HS-5 (cell line): ENCODE data around the gene LONP1.
"Not testable (repeated sequence)": the region's sequence is repeated elsewhere in the genome, so short reads cannot be mapped to it uniquely, and the experiment has no call there.

ENCODE experiments used
- DNase-seq: peaks from one replicate; pipeline ENCODE4 v3.0.0-alpha.2; 2012; ENCODE audit warnings: low read depth

The LONP1 gene, protein sequence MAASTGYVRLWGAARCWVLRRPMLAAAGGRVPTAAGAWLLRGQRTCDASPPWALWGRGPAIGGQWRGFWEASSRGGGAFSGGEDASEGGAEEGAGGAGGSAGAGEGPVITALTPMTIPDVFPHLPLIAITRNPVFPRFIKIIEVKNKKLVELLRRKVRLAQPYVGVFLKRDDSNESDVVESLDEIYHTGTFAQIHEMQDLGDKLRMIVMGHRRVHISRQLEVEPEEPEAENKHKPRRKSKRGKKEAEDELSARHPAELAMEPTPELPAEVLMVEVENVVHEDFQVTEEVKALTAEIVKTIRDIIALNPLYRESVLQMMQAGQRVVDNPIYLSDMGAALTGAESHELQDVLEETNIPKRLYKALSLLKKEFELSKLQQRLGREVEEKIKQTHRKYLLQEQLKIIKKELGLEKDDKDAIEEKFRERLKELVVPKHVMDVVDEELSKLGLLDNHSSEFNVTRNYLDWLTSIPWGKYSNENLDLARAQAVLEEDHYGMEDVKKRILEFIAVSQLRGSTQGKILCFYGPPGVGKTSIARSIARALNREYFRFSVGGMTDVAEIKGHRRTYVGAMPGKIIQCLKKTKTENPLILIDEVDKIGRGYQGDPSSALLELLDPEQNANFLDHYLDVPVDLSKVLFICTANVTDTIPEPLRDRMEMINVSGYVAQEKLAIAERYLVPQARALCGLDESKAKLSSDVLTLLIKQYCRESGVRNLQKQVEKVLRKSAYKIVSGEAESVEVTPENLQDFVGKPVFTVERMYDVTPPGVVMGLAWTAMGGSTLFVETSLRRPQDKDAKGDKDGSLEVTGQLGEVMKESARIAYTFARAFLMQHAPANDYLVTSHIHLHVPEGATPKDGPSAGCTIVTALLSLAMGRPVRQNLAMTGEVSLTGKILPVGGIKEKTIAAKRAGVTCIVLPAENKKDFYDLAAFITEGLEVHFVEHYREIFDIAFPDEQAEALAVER

DNA sequence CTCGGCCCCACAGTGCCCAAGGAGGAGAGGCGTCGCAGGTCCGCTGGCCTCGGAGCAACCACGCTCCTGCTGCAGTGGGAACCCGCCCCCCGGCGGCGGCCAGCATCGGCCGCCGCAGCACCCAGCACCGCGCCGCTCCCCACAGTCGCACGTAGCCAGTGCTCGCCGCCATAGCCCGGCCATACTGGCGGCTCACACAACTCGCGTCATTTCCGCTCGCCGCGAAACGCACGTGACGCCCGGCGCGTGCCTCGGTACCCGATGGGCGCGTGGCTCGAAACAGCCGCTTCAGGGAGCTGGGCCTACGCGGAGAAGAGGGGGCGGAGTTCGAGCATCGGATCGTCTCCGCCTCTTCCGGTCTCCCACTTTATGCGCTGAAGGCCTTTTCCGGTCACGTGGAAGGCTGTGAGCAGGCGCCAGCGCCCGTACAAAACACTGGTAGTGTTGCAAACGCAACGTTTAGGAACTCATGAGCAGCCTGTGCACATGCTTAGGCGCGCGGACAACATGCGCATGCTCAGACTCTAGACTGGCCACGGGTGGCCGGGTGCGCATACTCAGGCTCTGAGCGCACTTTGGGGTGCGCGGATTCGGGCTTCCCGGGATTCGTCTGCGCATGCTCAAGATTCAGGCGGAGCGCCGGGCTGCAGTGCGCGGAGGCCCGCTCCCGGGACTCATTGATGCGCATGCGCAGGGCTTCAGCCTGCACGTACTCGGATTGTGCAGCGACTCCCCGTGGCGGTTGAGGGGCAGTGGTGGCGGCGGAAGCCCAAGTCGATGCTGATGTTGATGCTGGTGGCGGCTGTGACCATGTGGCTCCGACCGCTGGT is at the start of gene LONP1, which contains the start of gene CATSPERD:
Gene LONP1 (minus strand): TSS at position 186 of the 830 bp plus-strand sequence. CDS start 14 bp downstream, at position 172.
Gene CATSPERD (plus strand): TSS at position 677 of the 830 bp plus-strand sequence. CDS start 101 bp downstream, at position 778.
- peak; percentile 95 for DNase-seq

DNA sequence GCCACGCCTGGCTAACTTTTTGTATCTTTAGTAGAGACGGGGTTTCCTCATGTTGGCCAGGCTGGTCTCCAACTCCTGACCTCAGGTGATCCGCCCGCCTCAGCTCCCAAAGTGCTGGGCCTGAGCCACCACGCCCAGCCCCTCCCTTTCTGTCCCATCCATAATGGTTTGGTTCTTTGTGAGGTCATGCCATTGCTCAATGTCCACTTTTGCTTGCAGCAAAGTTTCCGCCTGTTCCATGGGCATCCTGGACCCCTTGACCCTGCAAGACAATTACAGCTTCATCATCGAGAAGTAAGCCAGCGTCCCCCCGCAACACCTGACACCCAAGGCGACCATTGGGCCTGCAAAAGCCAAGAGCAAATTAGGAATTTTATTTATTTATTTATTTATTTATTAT is 48.0 kb upstream of the LONP1 start:
- DNase-seq: no peak

DNA sequence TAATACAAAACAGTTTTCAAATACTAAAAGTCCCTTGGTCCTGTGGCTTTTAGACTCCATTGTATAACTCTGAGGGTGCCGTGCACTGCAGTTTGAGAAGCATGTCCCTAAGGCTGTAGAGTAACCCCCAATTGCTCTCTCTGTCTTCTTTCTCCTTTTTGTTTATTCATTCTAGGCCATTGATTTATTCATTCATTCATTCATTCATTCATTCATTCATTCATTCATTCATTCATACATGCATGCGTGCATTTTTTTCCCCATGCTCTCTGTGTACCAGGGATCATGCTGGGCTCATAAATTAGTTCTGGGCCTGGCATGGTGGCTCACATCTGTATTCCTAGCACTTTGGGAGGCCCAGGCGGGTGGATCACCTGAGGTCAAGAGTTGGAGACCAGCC is 45.3 kb upstream of the LONP1 start:
- DNase-seq: no peak

DNA sequence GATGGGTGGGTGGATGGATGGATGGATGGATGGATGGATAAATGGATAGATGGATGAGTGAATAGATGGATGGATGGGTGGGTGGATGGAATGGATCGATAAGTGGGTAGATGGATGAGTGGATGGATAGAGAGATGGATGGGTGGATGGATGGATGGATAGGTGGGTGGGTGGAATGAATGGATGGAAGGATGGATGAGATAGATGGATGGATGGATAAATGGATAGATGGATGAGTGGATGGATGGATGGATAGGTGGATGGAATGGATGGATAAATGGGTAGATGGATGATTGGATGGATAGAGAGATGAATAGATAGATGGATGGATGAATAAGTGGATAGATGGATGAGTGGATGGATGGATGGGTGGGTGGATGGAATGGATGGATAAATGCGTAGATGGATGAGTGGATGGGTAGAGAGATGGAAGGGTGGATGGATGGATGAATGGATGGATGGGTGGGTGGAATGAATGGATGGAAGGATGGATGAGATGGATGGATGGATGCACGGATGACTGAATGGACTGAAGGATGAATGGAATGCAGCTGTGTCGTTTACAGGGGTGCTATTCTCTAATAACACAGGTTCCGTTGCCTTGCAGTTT is 42.8 kb upstream of the LONP1 start:
- DNase-seq: no peak

DNA sequence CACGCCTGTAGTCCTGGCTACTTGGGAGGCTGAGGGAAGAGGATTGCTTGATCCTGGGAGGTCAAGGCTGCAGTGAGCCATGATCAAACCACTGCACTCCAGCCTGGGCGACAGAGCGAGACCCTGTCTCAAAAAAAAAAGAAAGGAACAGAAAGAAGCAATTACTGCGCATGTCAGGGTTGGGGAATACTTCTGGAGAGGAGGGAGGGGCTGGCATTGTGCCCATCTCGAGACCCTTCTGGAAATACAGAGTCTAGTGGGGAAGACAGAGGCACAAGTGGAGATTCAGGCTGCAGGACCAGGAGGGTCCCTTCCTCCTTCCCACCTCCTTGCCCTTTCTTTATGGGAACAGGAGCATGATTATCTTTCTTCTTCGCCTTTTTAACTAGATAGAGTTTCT is 33.8 kb upstream of the LONP1 start:
- no peak for DNase-seq

DNA sequence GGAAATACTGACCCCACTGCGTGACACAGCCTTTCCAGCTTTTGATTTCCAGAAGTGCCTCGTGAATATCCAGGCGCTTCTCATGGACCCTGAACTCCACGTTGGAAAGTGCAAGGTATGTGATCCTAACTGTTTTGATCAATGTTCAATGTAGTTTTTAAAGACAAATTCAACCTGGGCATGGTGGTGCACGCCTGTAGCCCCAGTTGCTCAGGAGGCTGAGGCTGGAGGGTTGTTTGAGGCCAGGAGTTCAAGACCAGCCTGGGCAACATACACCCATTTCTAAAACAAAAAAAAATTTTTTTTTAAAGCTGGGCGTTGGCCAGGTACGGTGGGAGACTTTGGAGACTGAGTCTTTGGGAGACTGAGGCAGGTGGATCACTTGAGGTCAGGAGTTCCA is 31.8 kb upstream of the LONP1 start:
- no peak for DNase-seq

DNA sequence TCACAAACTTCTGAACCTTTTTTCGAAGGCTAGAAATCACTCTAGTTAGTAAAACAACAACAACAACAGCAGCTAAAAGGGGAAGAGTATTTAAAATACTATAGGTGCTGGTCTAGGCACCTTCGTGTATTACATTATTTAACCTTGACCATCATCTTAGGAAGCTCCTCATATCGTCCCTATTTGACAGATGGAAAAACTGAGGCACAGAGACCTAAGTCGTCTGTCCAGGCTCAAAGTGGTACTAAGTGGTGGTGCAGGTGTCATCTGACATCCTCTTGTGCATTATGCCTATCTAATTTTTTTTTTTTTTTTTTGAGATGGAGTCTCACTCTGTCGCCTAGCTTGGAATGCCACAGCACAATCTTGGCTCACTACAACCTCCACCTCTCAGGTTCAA is 29.6 kb upstream of the LONP1 start:
- no peak for DNase-seq

DNA sequence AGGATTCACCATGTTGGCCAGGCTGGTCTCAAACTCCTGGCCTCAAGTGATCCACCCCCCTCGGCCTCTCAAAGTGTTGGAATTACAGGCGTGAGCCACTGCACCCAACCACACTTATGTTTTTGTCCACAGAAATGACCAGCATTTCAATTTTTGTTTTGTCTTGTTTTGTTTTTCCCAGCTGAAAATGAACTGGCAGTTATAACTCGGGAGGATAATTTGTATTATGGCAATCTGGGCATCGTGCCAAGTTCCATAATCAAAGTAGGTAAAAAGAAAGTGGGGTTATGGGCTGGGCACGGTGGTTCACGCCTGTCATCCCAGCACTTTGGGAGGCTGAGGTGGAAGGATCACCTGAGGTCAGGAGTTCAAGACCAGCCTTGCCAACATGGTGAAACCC is 29.0 kb upstream of the LONP1 start:
- DNase-seq: not testable (repeated sequence)

DNA sequence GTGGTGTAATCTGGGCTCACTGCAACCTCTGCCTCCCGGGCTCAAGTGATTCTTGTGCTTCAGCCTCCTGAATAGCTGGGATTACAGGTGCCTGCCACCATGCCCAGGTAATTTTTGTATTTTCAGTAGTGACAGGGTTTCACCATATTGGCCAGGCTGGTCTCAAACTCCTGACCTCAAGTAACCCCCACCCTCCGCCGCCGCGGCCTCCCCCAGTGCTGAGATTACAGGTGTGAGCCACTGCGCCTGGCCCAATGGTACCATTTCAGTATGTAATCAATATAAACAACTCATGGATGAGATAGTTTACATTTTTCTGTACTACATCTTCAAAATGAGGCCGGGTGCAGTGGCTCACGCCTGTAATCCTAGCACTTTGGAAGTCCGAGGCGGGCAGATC is 25.1 kb upstream of the LONP1 start:
- not testable (repeated sequence) for DNase-seq

DNA sequence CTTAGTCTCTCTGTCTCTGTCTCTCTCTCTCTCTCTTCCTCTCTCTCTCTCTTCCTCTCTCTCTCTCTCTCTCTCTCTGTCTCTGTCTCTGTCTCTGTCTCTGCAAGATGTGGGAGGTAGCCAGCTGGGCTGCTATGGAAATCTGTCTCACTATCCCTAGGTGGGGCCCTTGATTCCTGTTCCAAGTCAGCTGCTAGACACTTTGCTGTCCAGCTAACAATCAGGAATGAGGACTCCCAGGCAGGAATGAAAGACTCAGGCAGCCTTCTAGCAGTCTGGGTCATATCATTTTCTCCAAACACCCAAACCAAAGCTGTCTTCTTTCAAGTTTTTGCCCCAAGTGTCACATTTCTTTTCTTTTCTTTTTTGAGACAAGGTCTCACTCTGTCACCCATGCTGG is 23.7 kb upstream of the LONP1 start:
- no peak for DNase-seq

DNA sequence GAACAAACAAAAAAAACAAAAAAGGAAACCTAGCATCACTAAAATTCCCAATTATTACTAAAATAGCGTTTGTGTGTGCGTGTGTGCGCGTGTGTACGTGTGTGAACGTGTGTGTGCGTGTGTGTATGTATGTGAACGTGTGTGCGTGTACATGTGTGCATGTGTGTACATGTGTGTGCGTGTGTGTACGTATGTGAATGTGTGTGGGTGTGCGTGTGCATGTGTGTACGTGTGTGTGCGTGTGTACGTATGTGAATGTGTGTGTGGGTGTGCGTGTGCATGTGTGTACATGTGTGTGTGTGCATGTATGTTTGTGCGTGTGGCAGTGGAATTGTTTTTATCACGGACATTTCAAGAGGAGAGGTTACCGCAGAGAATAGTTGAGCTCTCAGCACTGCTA is 22.1 kb upstream of the LONP1 start:
- no peak for DNase-seq

DNA sequence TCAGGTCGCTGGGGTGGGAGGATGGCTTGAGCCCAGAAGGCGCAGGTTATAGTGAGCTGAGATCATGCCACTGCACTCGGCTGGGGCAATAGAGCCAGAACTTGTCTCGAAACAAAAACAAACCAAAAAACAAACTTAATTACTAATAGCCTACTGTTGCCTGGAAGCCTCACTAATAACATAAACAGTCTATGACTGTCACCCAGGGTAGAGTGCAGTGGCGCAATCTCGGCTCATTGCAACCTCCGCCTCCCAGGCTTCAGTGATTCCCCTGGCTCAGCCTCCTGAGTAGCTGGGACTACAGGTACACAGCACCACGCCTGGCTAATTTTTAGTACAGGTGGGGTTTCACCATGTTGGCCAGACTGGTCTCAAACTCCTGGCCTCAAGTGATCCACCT is 18.5 kb upstream of the LONP1 start:
- DNase-seq: no peak

DNA sequence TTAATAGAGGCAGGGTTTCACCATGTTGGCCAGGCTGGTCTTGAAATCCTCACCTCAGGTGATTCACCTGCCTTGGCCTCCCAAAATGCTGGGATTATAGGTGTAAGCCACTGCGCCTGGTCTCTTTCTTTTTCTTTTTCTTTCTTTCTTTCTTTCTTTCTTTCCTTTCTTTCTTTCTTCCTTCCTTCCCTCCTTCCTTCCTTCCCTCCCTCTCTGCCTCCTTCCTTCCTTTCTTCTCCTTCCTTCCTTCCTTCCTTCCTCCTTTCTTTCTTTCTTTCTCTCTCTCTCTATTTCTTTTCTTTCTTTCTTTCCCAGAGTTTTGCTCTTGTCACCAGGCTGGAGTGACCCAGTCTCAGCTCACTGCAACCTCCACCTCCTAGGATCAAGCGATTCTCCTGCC is 13.2 kb upstream of the LONP1 start:
- not testable (repeated sequence) for DNase-seq

DNA sequence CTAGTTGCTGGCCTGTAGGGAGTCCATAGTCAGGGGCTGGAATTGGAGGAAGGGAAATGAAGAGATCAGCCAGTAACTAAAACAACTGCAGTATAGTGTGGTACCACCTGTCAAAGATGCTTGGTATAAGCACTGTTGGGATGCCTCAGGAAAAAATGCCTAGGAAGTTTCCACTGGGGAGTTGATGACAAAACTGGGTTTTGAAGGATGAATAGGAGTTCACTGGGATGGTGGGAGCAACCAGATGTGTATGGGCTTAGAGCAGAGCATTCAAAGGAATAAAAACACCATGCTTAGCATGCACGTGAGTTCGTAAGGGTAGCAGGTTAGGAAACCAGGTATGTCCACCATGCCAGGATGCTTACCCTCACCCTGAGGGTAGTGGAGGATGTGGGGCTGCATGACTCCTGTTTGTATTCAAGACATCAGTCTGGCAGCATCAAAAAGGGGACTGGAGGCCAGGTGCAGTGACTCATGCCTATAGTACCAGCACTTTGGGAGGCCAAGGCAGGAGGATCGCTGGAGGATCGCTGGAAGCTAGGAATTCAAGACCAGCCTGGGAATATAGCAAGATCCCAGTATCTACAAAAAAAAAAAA is 7.6 kb upstream of the LONP1 start:
- no peak for DNase-seq

DNA sequence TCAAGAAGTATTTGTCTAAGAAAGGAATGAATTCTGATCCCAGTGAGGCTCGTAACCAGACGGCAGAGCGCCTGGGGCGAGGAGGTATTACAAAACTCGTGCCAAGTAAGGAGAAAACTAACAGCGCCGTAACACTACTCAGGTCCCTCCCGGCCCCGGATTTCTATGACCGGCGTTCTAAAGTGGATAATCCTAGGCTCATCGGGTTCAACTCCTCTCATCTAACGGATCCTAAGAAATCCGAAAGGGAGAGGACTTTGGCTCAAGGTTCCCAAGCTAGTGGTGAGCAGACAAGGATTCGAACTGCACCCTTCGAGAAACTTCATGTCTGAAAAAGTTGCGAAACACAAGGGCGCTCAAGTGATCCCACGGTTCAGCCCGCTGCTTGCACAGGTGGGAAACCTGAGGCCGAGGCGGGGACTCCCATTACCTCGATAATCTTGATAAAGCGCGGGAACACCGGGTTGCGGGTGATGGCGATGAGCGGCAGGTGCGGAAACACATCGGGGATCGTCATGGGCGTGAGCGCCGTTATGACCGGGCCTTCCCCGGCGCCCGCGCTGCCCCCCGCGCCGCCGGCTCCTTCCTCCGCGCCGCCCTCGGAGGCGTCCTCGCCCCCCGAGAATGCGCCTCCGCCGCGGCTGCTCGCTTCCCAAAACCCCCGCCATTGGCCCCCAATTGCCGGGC is 529 bp downstream of the LONP1 start:
- DNase-seq: no peak

DNA sequence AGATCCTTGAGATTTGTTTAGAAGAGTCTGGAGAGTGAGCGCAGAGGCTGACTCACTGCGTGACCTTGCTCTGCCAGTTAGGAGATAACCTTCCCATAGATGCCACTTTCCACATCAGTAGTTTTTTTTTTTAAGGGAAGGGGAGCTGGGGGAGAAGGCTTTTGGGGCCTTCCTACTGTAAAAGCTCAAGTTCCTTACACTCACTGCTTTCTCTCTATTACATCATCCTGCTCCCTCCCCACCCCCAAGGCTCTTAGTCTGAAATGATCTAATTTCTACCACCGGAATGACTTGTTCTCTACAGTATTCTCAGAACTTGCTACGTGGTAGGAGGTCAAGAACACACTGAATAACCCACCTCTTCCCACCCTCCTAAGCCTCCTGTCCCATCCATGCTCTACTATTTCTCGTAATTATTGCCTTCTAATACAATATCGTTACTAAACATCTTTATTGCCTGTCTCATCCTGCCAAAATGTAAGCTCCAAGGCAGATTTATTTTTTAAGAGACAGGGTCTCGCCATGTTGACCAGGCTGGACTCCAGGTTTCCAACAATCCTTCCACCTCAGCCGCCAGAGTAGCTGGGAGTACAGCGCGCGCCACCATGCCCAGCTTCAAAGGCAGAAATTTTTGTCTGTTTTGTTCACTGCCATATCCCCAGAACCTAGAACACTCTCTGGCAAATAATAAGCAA is 1.2 kb downstream of the LONP1 start:
- peak; percentile 52 for DNase-seq

DNA sequence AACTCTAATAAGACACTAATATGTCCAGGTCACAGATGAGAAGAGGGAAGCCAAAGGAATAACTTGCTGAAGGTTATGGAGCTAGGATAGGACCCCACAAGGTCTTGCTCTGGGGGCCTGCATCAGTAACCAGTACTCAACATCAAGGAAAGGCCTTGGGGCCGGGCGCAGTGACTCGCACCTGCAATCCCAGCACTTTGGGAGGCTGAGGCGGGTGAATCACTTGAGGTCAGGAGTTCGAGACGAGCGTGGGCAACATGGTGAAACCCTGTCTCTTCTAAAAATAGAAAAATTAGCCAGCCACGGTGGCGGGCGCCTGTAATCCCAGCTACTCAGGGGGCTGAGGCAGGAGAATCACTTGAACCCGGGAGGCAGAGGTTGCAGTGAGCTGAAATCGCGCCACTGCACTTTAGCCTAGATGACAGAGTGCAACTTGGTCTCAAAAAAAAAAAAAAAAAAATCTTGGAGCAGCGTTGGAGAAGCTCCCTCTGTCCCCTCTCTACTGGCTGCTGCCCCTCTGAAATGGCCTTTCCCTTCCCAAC is 1.8 kb downstream of the LONP1 start:
- DNase-seq: no peak

DNA sequence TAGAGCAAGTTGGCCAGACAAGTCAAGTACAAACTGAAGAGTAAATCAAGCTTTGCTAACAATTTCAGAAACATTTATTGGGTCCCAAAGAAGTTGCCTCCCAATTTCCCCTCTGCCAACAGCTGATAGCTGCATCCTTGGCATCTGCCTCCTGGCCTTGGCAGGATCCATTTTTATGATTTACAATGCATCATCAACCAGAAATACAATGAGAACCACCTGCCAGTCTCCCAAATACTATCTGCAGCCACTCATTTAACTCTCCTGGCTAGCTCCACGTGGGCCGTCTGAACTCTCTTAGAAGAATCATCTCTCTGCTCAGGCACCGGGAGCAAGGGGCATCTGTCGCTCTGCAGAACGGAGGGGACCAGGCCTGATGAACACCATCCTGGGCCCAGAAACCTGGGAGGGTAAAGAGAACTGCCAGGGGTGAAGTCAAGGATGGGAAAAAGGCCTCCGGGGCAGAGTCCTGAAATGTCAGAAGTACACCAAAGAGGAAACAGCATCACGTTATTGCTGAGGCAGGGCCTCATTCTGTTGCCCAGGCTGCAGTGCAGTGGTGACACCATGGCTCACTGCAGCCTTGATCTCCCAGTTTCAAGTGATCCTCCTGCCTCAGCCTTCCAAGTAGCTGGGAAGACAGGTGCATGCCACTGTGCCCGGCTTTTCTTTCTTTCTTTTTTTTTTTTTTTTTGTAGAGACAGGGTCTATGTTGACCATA is 2.6 kb downstream of the LONP1 start:
- no peak for DNase-seq

DNA sequence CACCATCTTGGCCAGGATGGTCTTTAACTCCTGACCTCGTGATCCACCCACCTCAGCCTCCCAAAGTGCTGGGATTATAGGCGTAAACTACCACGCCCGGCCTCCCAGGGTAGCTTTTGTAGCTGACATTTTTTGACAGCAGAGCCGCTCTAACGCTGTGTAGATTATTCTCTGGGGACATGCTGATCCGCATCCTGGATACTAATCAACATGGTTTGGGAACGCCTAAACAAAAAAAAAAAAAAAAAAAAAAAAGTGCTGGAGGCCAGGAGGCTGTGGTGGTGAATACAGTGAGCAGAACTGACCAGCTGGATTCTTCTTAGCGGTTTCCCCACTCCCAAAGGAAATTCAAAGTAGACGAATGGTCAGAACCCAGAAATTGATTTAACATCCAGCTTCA is 5.1 kb downstream of the LONP1 start:
- no peak for DNase-seq
